A549 (cell line): Measurements from ENCODE around the gene SCYGR7.

Experiments
- CTCF ChIP-seq: fragments of >200 bp; sonication (Bioruptor Twin); formaldehyde crosslinking; IDR thresholded peaks from 3 replicates; pipeline ENCODE4 v1.5.1; 2016
- RNF2 ChIP-seq: fragments of 200-600 bp; sonication (generic); IDR thresholded peaks from 2 replicates; pipeline ENCODE4 v1.6.1; 2016; ENCODE audit warnings: low read depth, mild to moderate bottlenecking, antibody characterized with exemption, moderate library complexity, borderline replicate concordance

DNA sequence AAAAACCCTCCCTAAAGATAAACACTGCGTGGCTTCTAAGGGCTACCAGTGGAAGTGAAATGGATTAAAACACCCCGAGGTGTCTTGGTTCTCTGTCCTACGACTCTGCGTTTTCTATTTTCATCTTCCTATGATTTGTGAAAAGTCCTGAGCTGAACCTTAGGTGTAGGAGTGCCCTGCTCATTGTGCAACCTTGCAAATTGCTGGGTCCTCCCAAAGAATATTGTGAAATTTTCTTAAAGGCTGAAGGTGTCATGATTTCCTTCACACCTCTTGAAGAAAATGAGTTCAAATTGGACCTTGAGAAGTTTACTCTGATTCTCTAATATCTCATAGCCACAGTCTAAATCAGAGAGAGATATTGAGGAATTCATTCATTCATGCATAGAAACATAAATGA lies 8.5 kb upstream of the SCYGR7 start:
- no peak for TF ChIP-seq CTCF
- TF ChIP-seq RNF2: no peak
